Stimulated activated CD4-positive, alpha-beta T cell treated with anti-CD3 and anti-CD28 coated beads, Interleukin-2, amount 100 ng/mL, for 24 hours (primary cell): Measurements from ENCODE around the gene CLEC10A.

Experiments used
- DNase-seq, 2 donors: peaks; one replicate each; pipeline ENCODE4 v3.0.0-alpha.2; 2020

CLEC10A gene

GRCh38 chr17:7035591-7036368 is 44.3 kb downstream of the CLEC10A start, which contains the start of gene SLC16A13:
Gene SLC16A13 (plus strand): TSS chr17:7036015. CDS start chr17:7036383, 368 bp downstream.
- peak; percentile 98 to 99 for DNase-seq

- DNase-seq = peak; percentile 40 to 60
Measured at GRCh38 chr17:7034955-7035590, 45.0 kb downstream of the CLEC10A start.

- peak; percentile 53 to 64 for DNase-seq
Measured at GRCh38 chr17:7029659-7030058, 50.4 kb downstream of the CLEC10A start.

GRCh38 chr17:7029096-7029495 is 51.0 kb downstream of the CLEC10A start:
- no peak for DNase-seq

GRCh38 chr17:7027335-7027734 is 52.7 kb downstream of the CLEC10A start:
- no peak for DNase-seq

- DNase-seq = no peak
Measured at GRCh38 chr17:7026471-7027115, 53.5 kb downstream of the CLEC10A start.

- DNase-seq = no peak
Measured at GRCh38 chr17:7025245-7025644, 54.8 kb downstream of the CLEC10A start.
